NCI-H1930 (cell line): Measurements from ENCODE around the gene RNF6.
"Not testable (repeated sequence)": the region's sequence is repeated elsewhere in the genome, so short reads cannot be mapped to it uniquely, and the experiment has no call there.

Source experiments
- DNase-seq, 2 experiments: peaks; one replicate each; lab custom pipeline; 2025; lab: John Stamatoyannopoulos, UW

RNF6 gene

GRCh38 chr13:26221721-26222519 lies at the start of gene RNF6:
RNF6 (minus strand) TSS chr13:26222314; CDS start chr13:26219649, 2,665 bp downstream.
- DNase-seq, result peak; percentile 94 to 97

- DNase-seq, result no peak
Observed at GRCh38 chr13:26270707-26271106, 48.6 kb upstream of the RNF6 start.

- no peak for DNase-seq
Observed at GRCh38 chr13:26266311-26266710, 44.2 kb upstream of the RNF6 start.

GRCh38 chr13:26262156-26262555 lies 40.0 kb upstream of the RNF6 start:
- no peak for DNase-seq

GRCh38 chr13:26259634-26260033 lies 37.5 kb upstream of the RNF6 start:
- no peak for DNase-seq

- no peak for DNase-seq
Observed at GRCh38 chr13:26257049-26257448, 34.9 kb upstream of the RNF6 start.

- DNase-seq, result no peak
Observed at GRCh38 chr13:26255691-26256277, 33.7 kb upstream of the RNF6 start.

- no peak for DNase-seq
Observed at GRCh38 chr13:26255115-26255514, 33.0 kb upstream of the RNF6 start.

GRCh38 chr13:26254583-26255111 lies 32.5 kb upstream of the RNF6 start:
- DNase-seq, result peak; percentile 31 to 50

- peak; percentile 87 to 98 for DNase-seq
Observed at GRCh38 chr13:26253787-26254582, 31.9 kb upstream of the RNF6 start, which contains the start of gene CDK8. CDK8 (plus strand) TSS chr13:26254129; CDS start chr13:26254642, 513 bp downstream.

GRCh38 chr13:26253262-26253786 lies 31.2 kb upstream of the RNF6 start:
- DNase-seq, result no peak

GRCh38 chr13:26252006-26252405 lies 29.9 kb upstream of the RNF6 start:
- DNase-seq, result not testable (repeated sequence)

GRCh38 chr13:26249551-26249950 lies 27.4 kb upstream of the RNF6 start:
- DNase-seq, result no peak

GRCh38 chr13:26247608-26248007 lies 25.5 kb upstream of the RNF6 start:
- DNase-seq, result no peak

GRCh38 chr13:26247011-26247410 lies 24.9 kb upstream of the RNF6 start:
- DNase-seq, result no peak

GRCh38 chr13:26246154-26246553 lies 24.0 kb upstream of the RNF6 start:
- DNase-seq, result no peak

GRCh38 chr13:26236296-26236695 lies 14.2 kb upstream of the RNF6 start:
- no peak for DNase-seq

- no peak for DNase-seq
Observed at GRCh38 chr13:26230703-26231102, 8.6 kb upstream of the RNF6 start.

GRCh38 chr13:26229080-26229615 lies 7.0 kb upstream of the RNF6 start:
- no peak for DNase-seq

GRCh38 chr13:26228096-26228495 lies 6.0 kb upstream of the RNF6 start:
- DNase-seq, result no peak

GRCh38 chr13:26227166-26227971 lies 5.3 kb upstream of the RNF6 start:
- no peak for DNase-seq
